ENCODE measurements around the gene ARHGEF25. TPM values are rescaled to one million over a fixed set of nuclear protein-coding genes. Genes with fewer than 3 reads are reported as not detected.
A peak's percentile ranks its signal among the peaks of the same experiment; 100 is the strongest.

ARHGEF25 gene
- total RNA-seq, 1 donor from 2014 or later, result 80.2 TPM

DNA sequence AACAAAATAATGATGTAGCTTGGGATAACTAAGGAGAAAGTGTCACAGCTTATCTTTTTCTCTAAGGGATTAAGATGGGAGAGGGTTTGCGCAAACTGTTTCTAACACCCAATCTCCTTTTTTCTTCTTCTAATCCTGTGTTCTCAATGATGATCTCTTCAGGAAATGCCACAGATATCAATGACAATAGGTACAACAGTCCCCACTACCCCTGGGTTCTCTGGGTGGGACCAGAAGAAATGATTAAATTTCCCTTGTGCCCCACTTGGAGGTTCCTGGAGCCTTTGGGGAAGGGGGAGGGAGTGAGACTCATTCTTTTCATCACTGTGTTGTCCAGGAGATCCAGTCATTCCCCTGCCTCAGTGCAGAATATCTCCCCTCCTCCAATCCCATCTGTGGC, 28.8 kb upstream of the ARHGEF25 start:
- TF ChIP-seq, protein P1, sequence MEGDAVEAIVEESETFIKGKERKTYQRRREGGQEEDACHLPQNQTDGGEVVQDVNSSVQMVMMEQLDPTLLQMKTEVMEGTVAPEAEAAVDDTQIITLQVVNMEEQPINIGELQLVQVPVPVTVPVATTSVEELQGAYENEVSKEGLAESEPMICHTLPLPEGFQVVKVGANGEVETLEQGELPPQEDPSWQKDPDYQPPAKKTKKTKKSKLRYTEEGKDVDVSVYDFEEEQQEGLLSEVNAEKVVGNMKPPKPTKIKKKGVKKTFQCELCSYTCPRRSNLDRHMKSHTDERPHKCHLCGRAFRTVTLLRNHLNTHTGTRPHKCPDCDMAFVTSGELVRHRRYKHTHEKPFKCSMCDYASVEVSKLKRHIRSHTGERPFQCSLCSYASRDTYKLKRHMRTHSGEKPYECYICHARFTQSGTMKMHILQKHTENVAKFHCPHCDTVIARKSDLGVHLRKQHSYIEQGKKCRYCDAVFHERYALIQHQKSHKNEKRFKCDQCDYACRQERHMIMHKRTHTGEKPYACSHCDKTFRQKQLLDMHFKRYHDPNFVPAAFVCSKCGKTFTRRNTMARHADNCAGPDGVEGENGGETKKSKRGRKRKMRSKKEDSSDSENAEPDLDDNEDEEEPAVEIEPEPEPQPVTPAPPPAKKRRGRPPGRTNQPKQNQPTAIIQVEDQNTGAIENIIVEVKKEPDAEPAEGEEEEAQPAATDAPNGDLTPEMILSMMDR (IDR thresholded peaks at IDR 0.05; ENCODE audit: partially characterized antibody, unreplicated experiment), result no peak
- Mint-ChIP-seq H3K4me1 (ENCODE audit: low read depth, unreplicated experiment) (no peaks in the 10 kb centered on the region), H3K27me3 (ENCODE audit: unreplicated experiment) (peaks cover 9% of the 10 kb centered on the region), H3K4me3 (ENCODE audit: unreplicated experiment) (no peak overlapping the region), H3K36me3 (ENCODE audit: unreplicated experiment) (peaks cover 12% of the 10 kb centered on the region), H3K27ac (ENCODE audit: unreplicated experiment) (no peak overlapping the region), H3K9me3 (ENCODE audit: unreplicated experiment) (peaks cover 16% of the 10 kb centered on the region)
- DNase-seq, result no peak

DNA sequence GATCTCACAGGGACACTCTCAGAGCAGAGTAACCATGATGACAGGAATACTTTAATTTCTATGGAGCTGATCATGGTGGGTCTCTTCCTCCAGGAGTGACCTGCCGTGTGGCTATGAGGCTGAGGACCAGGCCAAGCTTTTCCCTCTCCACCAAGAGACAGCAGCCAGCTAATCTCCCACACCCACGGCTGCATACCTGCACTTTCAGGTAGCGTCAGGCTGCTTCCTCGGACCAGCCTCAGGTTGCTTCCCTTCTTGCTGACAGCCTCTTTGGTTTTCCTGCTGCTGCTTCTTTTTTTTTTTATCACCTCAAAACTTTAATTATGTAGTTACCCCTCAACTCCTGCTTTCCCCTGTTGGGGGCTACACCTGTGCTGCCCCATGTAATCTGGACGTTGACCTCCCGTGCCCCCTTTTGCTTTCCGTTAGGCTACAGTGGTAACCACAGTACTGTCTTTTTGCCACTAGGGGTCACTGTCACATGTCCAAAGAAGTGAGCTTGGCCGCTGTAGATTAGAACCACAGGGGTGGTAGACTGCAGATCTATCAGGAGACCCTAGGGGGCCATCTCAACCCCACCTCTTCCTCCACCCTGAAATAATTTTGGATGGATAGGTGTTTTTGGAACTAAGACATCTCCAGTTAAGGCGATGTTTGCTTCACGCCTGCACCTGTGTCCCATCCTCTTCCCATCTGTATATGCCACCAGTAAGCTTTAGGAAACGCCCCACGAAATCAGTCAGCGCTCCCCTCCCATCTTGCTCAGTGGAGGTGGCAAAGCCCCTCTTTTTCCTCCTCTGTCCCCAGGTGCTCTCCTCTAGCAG, 28.0 kb upstream of the ARHGEF25 start:
- no peak overlapping the region for H3K4me3 Mint-ChIP-seq (ENCODE audit: unreplicated experiment)
- TF ChIP-seq, protein P1 (IDR thresholded peaks at IDR 0.05; ENCODE audit: partially characterized antibody, unreplicated experiment), result peak; percentile 95
- peak; percentile 58 for DNase-seq
- H3K4me1 Mint-ChIP-seq (ENCODE audit: low read depth, unreplicated experiment), result no peaks in the 10 kb centered on the region
- peaks cover 16% of the 10 kb centered on the region for H3K9me3 Mint-ChIP-seq (ENCODE audit: unreplicated experiment)
- peaks cover 9% of the 10 kb centered on the region for H3K27me3 Mint-ChIP-seq (ENCODE audit: unreplicated experiment)
- H3K27ac Mint-ChIP-seq (ENCODE audit: unreplicated experiment), result no peak overlapping the region
- peaks cover 10% of the 10 kb centered on the region for H3K36me3 Mint-ChIP-seq (ENCODE audit: unreplicated experiment)

DNA sequence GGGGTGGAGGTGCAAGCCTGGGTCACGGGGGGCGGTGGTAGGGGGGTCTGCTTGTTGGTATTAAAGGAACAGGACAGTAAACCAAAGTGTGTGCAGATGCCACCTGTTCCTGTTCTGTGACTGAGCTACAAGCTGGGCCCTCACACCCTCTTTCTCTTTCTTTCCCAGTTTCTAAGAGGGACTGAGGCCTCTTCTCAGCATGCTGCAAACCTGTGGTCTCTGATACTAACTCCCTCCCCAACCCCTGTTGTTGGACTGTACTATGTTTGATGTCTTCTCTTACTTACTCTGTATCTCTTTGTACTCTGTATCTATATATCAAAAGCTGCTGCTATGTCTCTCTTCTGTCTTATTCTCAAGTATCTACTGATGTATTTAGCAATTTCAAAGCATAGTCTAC, 27.2 kb upstream of the ARHGEF25 start:
- H3K36me3 Mint-ChIP-seq (ENCODE audit: unreplicated experiment), result peaks cover 7% of the 10 kb centered on the region
- no peak for DNase-seq
- H3K27ac Mint-ChIP-seq (ENCODE audit: unreplicated experiment), result no peak overlapping the region
- H3K4me3 Mint-ChIP-seq (ENCODE audit: unreplicated experiment), result no peak overlapping the region
- TF ChIP-seq, protein P1 (IDR thresholded peaks at IDR 0.05; ENCODE audit: partially characterized antibody, unreplicated experiment), result no peak
- no peaks in the 10 kb centered on the region for H3K4me1 Mint-ChIP-seq (ENCODE audit: low read depth, unreplicated experiment)
- H3K27me3 Mint-ChIP-seq (ENCODE audit: unreplicated experiment), result peaks cover 5% of the 10 kb centered on the region
- H3K9me3 Mint-ChIP-seq (ENCODE audit: unreplicated experiment), result peaks cover 15% of the 10 kb centered on the region

DNA sequence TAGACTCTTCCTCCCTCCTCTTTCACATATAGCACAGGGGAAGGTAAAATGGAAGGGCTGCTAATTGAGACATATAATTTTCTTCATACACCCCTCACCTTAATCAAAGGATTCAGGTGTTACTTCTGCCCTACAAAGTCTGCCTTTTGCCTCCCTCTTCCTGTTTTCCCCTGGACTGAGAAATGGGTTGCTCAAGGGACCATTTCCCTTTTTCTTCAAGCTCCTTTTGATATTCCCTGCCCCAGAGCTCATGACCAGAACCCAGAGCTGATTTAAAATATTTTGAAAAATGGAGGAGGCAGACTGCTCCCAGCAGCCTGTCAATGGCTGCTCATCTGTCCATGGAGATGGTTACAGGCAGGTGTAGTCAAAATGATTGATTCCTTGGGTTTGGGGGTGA, 26.5 kb upstream of the ARHGEF25 start:
- H3K27me3 Mint-ChIP-seq (ENCODE audit: unreplicated experiment), result peaks cover 3% of the 10 kb centered on the region
- H3K9me3 Mint-ChIP-seq (ENCODE audit: unreplicated experiment), result peaks cover 14% of the 10 kb centered on the region
- peaks cover 7% of the 10 kb centered on the region for H3K36me3 Mint-ChIP-seq (ENCODE audit: unreplicated experiment)
- no peak overlapping the region for H3K27ac Mint-ChIP-seq (ENCODE audit: unreplicated experiment)
- no peak for DNase-seq
- H3K4me3 Mint-ChIP-seq (ENCODE audit: unreplicated experiment), result peak overlapping the region; percentile 20
- TF ChIP-seq, protein P1 (IDR thresholded peaks at IDR 0.05; ENCODE audit: partially characterized antibody, unreplicated experiment), result no peak
- no peaks in the 10 kb centered on the region for H3K4me1 Mint-ChIP-seq (ENCODE audit: low read depth, unreplicated experiment)

DNA sequence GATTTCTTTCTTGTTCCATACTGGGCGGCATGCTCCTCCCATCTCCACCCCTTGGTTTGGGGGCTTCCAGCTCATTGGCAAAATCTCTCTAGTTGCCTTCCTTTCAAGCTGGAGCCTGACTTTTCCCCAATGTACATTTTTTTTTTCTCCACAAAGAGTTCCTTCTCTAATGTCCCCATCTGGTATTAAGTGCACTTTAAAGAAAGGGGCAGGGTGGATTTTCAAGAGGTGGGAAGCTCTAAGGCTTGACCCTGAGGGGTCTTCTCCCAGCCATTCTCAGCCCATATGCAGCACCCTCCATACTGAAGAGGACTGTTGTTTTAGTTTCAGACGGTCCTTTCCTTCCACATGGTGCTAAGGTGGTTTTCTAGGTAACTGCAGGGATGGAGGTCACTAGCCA, 26.1 kb upstream of the ARHGEF25 start:
- Mint-ChIP-seq H3K9me3 (ENCODE audit: unreplicated experiment) (peaks cover 13% of the 10 kb centered on the region), H3K27ac (ENCODE audit: unreplicated experiment) (no peak overlapping the region), H3K36me3 (ENCODE audit: unreplicated experiment) (peaks cover 7% of the 10 kb centered on the region), H3K4me1 (ENCODE audit: low read depth, unreplicated experiment) (no peaks in the 10 kb centered on the region), H3K27me3 (ENCODE audit: unreplicated experiment) (peaks cover 3% of the 10 kb centered on the region), H3K4me3 (ENCODE audit: unreplicated experiment) (no peak overlapping the region)
- TF ChIP-seq, protein P1 (IDR thresholded peaks at IDR 0.05; ENCODE audit: partially characterized antibody, unreplicated experiment), result no peak
- no peak for DNase-seq

Measured in glutamatergic neuron (in vitro differentiated cells).